HG02678 (cell line): Measurements from ENCODE around the gene WTAP.
A peak's percentile ranks its signal among the peaks of the same experiment; 100 is the strongest.
"Not testable (repeated sequence)": the region's sequence is repeated elsewhere in the genome, so short reads cannot be mapped to it uniquely, and the experiment has no call there.

Experiments used
- ATAC-seq: cut with Tn5 transposase; IDR thresholded peaks from one replicate; pipeline ENCODE4 v1.9.1; 2021; ENCODE audit warnings: mild to moderate bottlenecking, moderate library complexity; ENCODE audit not compliant: unreplicated experiment

Gene WTAP

DNA sequence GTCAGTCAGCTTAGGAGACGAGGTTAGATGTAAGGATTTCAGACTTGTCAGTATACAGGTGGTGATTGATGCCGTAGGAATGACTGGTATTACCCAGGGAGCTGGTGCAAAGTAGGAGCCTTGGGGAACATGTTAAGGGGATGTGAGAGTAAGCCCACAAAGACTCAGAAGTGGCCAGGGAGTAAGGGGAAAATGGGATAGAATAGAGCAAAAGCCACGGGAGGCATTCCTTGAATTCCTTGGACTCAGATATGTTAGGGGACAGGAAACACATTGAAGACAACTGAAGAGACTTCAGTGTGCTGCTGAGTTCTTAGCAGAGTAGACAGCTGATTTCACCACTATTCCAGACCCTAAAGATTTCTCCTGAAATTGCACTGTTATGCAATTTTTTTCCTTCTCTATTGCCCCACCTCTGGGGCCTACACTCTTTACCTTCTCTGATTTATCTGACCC, 33.3 kb downstream of the WTAP start:
- ATAC-seq: no peak

GRCh38 chr6:159761129-159761872, 34.0 kb downstream of the WTAP start:
- peak; percentile 0 for ATAC-seq

DNA sequence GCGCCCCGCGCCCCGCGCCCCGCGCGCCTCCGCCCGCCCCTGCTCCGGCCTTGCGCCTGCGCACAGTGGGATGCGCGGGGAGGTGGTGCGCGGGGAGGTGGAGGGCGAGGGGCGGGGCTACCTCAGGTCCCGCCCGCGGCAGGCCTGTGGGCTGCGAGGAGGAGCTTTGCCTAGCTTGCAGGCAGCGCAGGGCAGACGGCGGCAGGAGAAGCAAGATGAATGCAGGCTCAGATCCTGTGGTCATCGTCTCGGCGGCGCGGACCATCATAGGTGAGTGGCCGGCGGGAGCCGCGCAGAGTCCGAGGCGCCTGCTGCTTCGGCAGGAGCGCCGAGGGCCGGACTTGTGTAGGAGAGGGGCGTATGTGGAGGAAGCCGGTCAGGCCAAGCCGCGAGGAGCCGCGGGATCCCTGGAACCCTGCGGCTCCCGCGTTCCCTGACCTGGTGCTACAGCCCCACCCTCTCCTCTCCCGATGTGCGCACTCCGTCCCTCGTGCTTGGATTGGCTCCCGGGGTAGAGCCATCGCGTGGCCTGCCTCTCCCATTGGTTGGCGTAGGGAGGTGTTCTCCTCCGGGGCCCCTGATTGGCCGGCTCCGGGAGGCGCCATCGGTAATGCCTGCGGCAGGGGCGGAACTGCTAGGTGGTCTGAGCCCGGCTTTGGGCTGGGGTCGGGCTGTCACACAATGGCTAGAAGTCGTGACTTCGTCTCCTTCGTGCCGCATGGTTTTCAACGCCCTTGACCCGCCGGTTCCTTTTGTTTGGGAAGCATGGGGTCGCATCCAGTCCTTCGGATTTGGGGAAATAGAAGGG, 34.8 kb downstream of the WTAP start, which contains the start of gene ACAT2:
TSS of gene ACAT2 (plus strand) at position 173 of the 808 bp plus-strand sequence. CDS start at position 216, 43 bp downstream.
- ATAC-seq: peak; percentile 98

DNA sequence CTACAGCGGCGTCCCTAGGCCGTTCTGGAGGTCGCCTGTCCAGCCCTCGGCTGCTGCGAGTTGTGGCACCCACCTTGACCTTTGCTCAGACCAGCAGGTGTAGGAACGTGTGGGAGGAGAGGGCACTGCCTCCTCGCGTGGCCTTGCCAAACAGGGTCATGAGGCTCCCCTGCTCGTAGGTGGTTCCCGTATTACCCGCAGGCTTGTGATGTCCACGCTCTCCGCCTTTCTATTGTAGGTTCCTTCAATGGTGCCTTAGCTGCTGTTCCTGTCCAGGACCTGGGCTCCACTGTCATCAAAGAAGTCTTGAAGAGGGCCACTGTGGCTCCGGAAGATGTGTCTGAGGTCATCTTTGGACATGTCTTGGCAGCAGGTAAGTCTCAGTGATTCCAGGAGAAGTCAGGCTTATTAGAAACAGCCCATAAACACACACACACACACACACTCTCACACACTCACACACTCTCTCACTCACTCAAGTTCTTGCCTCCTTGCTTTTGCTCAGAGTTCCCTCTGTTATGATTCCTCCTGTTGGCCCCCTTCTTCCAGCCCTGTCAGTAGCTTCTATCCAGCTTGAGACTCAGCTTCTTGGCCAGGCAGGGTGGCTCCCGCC, 35.5 kb downstream of the WTAP start:
- ATAC-seq: peak; percentile 4

DNA sequence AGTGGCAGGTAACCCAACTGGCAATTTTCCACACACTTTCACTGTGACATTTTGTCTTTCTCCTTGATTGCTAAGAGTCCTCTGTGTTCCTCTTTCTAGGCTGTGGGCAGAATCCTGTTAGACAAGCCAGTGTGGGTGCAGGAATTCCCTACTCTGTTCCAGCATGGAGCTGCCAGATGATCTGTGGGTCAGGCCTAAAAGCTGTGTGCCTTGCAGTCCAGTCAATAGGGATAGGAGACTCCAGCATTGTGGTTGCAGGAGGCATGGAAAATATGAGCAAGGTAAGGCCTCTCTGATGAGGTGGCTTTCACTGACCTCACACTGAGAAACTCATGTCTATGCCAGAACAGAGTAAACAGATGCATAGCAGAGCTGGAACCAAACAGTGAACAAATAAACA, 39.6 kb downstream of the WTAP start:
- ATAC-seq: no peak

DNA sequence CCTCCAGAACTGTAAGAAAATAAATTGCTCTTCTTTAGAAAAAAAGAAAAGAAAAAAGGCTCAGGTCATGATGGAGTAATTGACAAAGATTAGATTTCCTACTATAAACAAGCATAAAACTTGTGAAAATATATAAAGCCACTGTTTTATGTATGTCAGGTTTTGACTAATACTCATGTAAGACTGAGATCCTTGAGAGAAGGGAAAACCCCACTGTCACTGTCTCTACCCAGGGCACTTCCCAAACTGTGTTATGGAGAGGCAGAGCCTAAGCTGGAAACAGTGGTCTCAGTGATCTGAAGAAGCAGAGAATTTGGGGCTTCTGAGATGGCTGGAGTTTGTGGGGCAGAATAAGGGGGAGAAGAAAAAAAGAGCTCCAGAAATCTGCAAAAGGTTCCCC, 42.2 kb downstream of the WTAP start:
- ATAC-seq: no peak

DNA sequence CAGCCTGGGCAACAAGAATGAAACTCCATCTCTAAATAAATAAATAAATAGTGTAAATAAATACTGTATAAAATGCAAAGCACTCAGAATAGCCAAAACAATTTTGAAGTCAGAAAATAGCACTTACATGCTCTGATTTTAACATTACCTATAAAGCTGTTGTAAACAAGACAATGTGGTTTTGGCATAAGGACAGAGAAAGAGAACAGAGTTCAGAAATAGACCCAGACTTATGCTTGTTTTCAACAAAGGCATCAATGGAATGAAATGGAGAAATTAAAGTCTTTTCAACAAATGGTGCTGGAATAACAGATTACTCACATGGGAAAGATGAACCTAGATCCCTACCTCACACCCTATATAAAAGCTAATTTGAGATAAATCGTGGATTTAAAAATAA, 44.9 kb downstream of the WTAP start:
- ATAC-seq: no peak

DNA sequence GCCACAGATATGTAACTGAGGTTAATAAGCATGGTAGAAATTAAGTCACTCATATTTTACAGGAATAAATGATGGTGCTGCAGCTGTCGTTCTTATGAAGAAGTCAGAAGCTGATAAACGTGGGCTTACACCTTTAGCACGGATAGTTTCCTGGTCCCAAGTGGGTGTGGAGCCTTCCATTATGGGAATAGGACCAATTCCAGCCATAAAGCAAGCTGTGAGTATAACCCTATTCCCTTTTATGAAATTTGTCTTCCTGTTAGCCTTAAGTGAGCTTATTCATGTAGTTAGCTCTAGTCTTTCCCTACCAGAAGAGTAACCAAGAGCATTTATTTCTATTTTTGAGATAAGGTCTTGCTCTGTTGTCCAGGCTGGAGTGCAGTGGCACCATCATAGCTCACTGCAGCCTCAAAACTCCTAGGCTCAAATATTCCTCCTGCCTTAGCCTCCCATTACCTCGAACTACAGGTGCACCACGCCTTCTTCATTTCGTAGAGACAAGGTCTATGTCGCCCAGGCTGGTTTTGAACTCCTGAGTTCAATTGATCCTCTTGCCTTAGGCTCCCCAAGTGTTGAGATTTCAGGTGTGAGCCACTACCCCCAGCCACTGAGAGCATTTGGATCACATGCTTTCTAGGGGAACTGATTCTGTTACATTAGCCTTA, 50.1 kb downstream of the WTAP start:
- ATAC-seq: no peak

- ATAC-seq: no peak
Observed at GRCh38 chr6:159778131-159778530, 50.8 kb downstream of the WTAP start.

GRCh38 chr6:159778542-159779103, 51.3 kb downstream of the WTAP start:
- ATAC-seq: no peak

- ATAC-seq: no peak
Observed at GRCh38 chr6:159788276-159788675, 61.0 kb downstream of the WTAP start.

- ATAC-seq: peak; percentile 0
Observed at GRCh38 chr6:159788753-159789376, 61.6 kb downstream of the WTAP start.

DNA sequence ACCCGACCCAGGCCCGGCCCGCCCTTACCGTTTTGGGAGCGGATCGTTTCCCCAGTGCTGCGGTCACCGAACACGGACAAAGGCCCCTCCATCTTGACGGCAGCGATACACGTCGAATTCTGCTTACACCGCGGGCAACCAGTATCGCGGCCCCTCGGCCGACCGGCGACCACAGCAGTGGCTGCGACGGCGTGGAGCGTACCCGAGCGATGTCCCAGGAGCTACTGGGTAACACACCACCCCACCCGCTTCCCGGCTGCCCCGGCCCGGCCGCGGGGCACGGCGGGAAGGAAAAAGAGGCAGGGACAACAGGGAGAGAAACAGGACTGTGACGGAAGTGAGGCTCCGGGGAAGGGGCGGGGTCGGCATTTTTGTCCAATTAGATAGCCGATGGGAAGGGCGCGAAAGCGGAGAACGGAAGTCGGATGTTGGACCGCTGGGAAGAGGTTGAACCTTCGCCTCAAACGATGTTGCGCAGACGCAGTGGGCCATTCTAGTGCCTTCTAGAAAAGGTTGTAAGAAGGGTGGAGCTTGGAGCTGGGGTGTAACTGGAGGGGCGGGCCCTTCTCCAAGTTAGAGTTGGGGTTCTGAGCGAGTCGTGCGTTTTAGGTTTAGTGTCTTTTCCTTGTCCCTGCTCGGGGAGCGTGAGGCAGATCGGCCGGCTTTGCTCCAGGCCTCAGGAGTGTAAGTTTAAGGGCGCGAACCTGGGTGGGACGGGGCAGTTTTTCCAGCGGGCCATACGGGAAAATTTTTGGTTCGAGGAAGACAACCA, 62.3 kb downstream of the WTAP start, which contains the start of gene TCP1:
TSS of gene TCP1 (minus strand) at position 226 of the 772 bp plus-strand sequence. CDS start at position 92, 134 bp downstream.
- peak; percentile 76 for ATAC-seq

- ATAC-seq: peak; percentile 80
Observed at GRCh38 chr6:159790149-159790955, 63.0 kb downstream of the WTAP start, which contains the start of gene MRPL18. TSS of gene MRPL18 (plus strand) at chr6:159790467. CDS start at chr6:159790588, 121 bp downstream.

DNA sequence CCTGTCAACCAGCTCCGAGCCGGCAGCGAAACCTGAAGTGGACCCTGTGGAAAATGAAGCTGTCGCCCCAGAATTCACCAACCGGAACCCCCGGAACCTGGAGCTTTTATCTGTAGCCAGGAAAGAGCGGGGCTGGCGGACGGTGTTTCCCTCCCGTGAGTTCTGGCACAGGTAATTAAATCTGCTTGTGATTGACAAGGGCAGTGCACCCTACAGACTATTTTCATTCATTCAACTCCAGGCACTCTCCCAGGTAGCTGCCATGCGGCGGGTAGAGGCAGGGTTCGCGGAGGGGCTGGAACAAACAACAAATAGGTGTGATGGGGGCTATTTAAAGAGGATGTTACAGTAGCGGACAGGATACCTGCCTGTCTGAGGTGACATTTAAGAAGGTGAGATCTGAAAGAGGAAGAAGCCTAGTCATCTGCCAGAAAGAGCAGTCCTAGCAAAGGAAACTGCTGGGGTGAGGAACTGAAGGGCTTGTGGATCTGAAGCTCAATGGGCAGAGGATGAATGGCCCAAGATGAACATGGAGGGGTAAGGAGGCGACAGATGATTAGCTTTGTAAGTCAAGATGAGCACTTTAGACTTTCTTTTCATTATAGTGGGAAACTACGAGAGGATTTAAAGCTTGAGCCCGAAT, 63.8 kb downstream of the WTAP start:
- ATAC-seq: no peak

GRCh38 chr6:159794976-159795375, 67.7 kb downstream of the WTAP start:
- ATAC-seq: not testable (repeated sequence)

- ATAC-seq: no peak
Observed at GRCh38 chr6:159797554-159797953, 70.2 kb downstream of the WTAP start.
